CD8-positive, alpha-beta memory T cell (primary cell): ENCODE results near the gene CYP39A1. TPM values are rescaled to one million over a fixed set of nuclear protein-coding genes. Genes with fewer than 3 reads are reported as not detected.

Experiments used
- CTCF ChIA-PET: fragments of 350-600 bp; sonication (Branson Sonifier 250); formaldehyde crosslinking; loops from one replicate; lab custom pipeline; 2021; ENCODE audit warnings: antibody characterized with exemption; lab: Charles Lee
- POLR2A ChIA-PET: fragments of 350-600 bp; sonication (Branson Sonifier 250); formaldehyde crosslinking; loops from one replicate; lab custom pipeline; 2021; ENCODE audit warnings: antibody characterized with exemption; lab: Charles Lee
- DNase-seq, 5 donors: peaks; one replicate each; pipeline versions ENCODE4 v3.0.0 to v3.0.0-alpha.2; 2020 to 2022; ENCODE audit warnings: mixed read lengths in 1 of 5
- H3K27ac ChIP-seq: one replicate; pipeline ENCODE4 v1.7.0; 2013; ENCODE audit warnings: low read depth, mild to moderate bottlenecking, low read length, moderate library complexity
- H3K27me3 ChIP-seq: 2 replicates; pipeline ENCODE4 v1.7.0; 2013; ENCODE audit warnings: low read length, mild to moderate bottlenecking; ENCODE audit not compliant: insufficient read depth, poor library complexity, severe bottlenecking
- H3K36me3 ChIP-seq: 2 replicates; pipeline ENCODE4 v1.7.0; 2013; ENCODE audit warnings: mild to moderate bottlenecking, low read length, moderate library complexity; ENCODE audit not compliant: insufficient read depth
- H3K4me1 ChIP-seq: 2 replicates; pipeline ENCODE4 v1.7.0; 2013; ENCODE audit warnings: mild to moderate bottlenecking, low read length, moderate library complexity; ENCODE audit not compliant: insufficient read depth
- H3K4me3 ChIP-seq: 2 replicates; pipeline ENCODE4 v1.7.0; 2013; ENCODE audit warnings: mild to moderate bottlenecking, low read length
- H3K9me3 ChIP-seq: 2 replicates; pipeline ENCODE4 v1.7.0; 2013; ENCODE audit warnings: mild to moderate bottlenecking, low read length
- H3K27ac Mint-ChIP-seq, 8 donors: one replicate each; pipeline ENCODE4 v1.8.0; 2020 to 2021; ENCODE audit warnings: mixed read lengths in 8 of 8, mild to moderate bottlenecking in 6 of 8, inconsistent platforms in 3 of 8, moderate library complexity in 3 of 8
- H3K27me3 Mint-ChIP-seq, 2 donors: one replicate each; pipeline ENCODE4 v1.8.0; 2020 to 2021; ENCODE audit warnings: mixed read lengths in 2 of 2, mild to moderate bottlenecking in 1 of 2, moderate library complexity in 1 of 2
- H3K36me3 Mint-ChIP-seq, 3 donors: one replicate each; pipeline ENCODE4 v1.8.0; 2020 to 2021; ENCODE audit warnings: mixed read lengths in 3 of 3, inconsistent platforms in 1 of 3, mild to moderate bottlenecking in 1 of 3
- H3K4me1 Mint-ChIP-seq, 3 donors: one replicate each; pipeline ENCODE4 v1.8.0; 2020 to 2021; ENCODE audit warnings: mixed read lengths in 3 of 3, inconsistent platforms in 1 of 3, mild to moderate bottlenecking in 1 of 3
- H3K4me3 Mint-ChIP-seq, 7 donors: one replicate each; pipeline ENCODE4 v1.8.0; 2020 to 2021; ENCODE audit warnings: mixed read lengths in 7 of 7, mild to moderate bottlenecking in 6 of 7, moderate library complexity in 4 of 7, inconsistent platforms in 2 of 7
- H3K9me3 Mint-ChIP-seq, 5 donors: one replicate each; pipeline ENCODE4 v1.8.0; 2020 to 2022; ENCODE audit warnings: mixed read lengths in 5 of 5, mild to moderate bottlenecking in 3 of 5, moderate library complexity in 2 of 5, inconsistent platforms in 1 of 5
- polyA plus RNA-seq: library from polyadenylated mRNA; unstranded; fragments of 300-500 nt; fragmentation: Illumina TruSeq; gene quantifications from one replicate; pipeline ENCODE4 v1.2.3, GENCODE V29; 2021
- total RNA-seq, 2 experiments: library from RNA; stranded (reverse); gene quantifications; one replicate each; pipeline ENCODE4 v1.2.3, GENCODE V29; 2021

Gene CYP39A1
- total and polyA plus RNA-seq, 3 experiments from 2014 or later: not detected

- Histone ChIP-seq H3K27ac (no peak overlapping the region), H3K36me3 (no peaks in the 10 kb centered on the region), H3K27me3 (no peaks in the 10 kb centered on the region), H3K9me3 (no peaks in the 10 kb centered on the region), H3K4me3 (no peak overlapping the region), H3K4me1 (no peaks in the 10 kb centered on the region)
- no peak for DNase-seq
- Mint-ChIP-seq H3K9me3 (peaks cover 0 to 4% (median under 1%) of the 10 kb centered on the region in 5 donors), H3K4me1 (no peaks in the 10 kb centered on the region), H3K27me3 (peaks cover 8 to 33% of the 10 kb centered on the region in 2 donors), H3K4me3 (no peak overlapping the region), H3K27ac (no peak overlapping the region), H3K36me3 (no peaks in the 10 kb centered on the region)
- POLR2A ChIA-PET: no interaction called here
- CTCF ChIA-PET: no interaction called here
Measured at GRCh38 chr6:46642928-46643751, 9.5 kb downstream of the CYP39A1 start.

GRCh38 chr6:46638650-46639049 is 14.0 kb downstream of the CYP39A1 start:
- Histone ChIP-seq H3K4me1 (no peaks in the 10 kb centered on the region), H3K36me3 (no peaks in the 10 kb centered on the region), H3K4me3 (no peak overlapping the region), H3K27ac (no peak overlapping the region), H3K27me3 (no peaks in the 10 kb centered on the region), H3K9me3 (no peaks in the 10 kb centered on the region)
- no peak overlapping the region for H3K4me3 Mint-ChIP-seq
- ChIA-PET CTCF (no interaction called here), POLR2A (no interaction called here)
- DNase-seq: no peak
- no peaks in the 10 kb centered on the region for H3K36me3 Mint-ChIP-seq
- no peaks in the 10 kb centered on the region for H3K4me1 Mint-ChIP-seq
- H3K27ac Mint-ChIP-seq: no peak overlapping the region
- peaks cover 0 to 2% (median 0%) of the 10 kb centered on the region in 5 donors for H3K9me3 Mint-ChIP-seq
- H3K27me3 Mint-ChIP-seq: peaks cover 6 to 38% of the 10 kb centered on the region in 2 donors

DNA sequence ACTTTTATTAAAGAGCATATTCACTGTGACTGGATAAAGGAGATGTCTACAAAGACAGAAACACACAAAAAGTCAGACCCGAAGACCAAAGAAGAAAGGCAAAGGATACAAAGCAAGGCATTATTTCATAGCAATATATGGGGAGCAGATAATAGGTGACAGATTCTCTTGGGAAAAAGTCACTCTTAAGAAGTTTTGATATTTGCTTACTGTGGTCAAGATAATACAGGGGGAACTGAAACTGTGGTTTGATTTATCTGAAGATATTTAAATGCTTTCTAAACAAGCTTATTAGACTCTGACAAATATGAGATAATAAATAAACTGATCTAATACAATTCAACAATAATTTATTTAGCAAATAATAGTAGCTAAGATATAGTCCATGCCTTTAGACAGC is 14.7 kb downstream of the CYP39A1 start:
- CTCF ChIA-PET: no interaction called here
- Histone ChIP-seq H3K4me3 (no peak overlapping the region), H3K36me3 (no peaks in the 10 kb centered on the region), H3K27me3 (no peaks in the 10 kb centered on the region), H3K4me1 (no peaks in the 10 kb centered on the region), H3K27ac (no peak overlapping the region), H3K9me3 (no peaks in the 10 kb centered on the region)
- no peak for DNase-seq
- H3K36me3 Mint-ChIP-seq: no peaks in the 10 kb centered on the region
- H3K27me3 Mint-ChIP-seq: peaks cover 6 to 36% of the 10 kb centered on the region in 2 donors
- H3K27ac Mint-ChIP-seq: no peak overlapping the region
- no peaks in the 10 kb centered on the region for H3K4me1 Mint-ChIP-seq
- no peak overlapping the region for H3K4me3 Mint-ChIP-seq
- POLR2A ChIA-PET: no interaction called here
- H3K9me3 Mint-ChIP-seq: peaks cover 0 to 2% (median 0%) of the 10 kb centered on the region in 5 donors

DNA sequence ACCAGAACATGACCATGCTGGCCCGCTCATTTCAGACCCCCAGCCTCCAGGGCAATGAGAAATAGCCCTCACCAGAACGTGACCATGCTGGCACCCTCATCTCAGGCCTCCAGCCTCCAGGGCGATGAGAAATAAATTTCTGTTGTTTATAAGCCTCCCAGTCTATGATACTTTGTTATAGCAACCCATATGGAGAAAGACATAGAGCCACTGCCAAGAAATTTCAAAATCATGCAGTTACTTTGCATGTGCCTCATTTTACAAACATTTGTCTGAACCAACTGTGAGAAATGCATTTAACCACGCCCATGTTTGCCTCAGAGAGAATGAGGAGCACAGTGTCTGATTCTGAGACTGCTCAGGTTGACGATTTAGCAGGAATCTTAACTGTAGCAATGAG is 15.5 kb downstream of the CYP39A1 start:
- CTCF ChIA-PET: no interaction called here
- H3K27ac ChIP-seq: no peak overlapping the region
- no peaks in the 10 kb centered on the region for H3K27me3 ChIP-seq
- peaks cover 4 to 32% of the 10 kb centered on the region in 2 donors for H3K27me3 Mint-ChIP-seq
- H3K4me3 Mint-ChIP-seq: no peak overlapping the region
- H3K27ac Mint-ChIP-seq: no peak overlapping the region
- no peaks in the 10 kb centered on the region for H3K36me3 ChIP-seq
- POLR2A ChIA-PET: no interaction called here
- DNase-seq: no peak
- H3K4me1 ChIP-seq: no peaks in the 10 kb centered on the region
- H3K9me3 Mint-ChIP-seq: peaks cover 0 to 2% (median 0%) of the 10 kb centered on the region in 5 donors
- no peak overlapping the region for H3K4me3 ChIP-seq
- no peaks in the 10 kb centered on the region for H3K36me3 Mint-ChIP-seq
- H3K4me1 Mint-ChIP-seq: no peaks in the 10 kb centered on the region
- no peaks in the 10 kb centered on the region for H3K9me3 ChIP-seq

GRCh38 chr6:46635462-46635861 is 17.2 kb downstream of the CYP39A1 start:
- no peak for DNase-seq
- H3K27me3 ChIP-seq: no peaks in the 10 kb centered on the region
- no peaks in the 10 kb centered on the region for H3K4me1 Mint-ChIP-seq
- no peak overlapping the region for H3K4me3 Mint-ChIP-seq
- peaks cover 0 to 2% (median 0%) of the 10 kb centered on the region in 5 donors for H3K9me3 Mint-ChIP-seq
- POLR2A ChIA-PET: no interaction called here
- CTCF ChIA-PET: no interaction called here
- no peak overlapping the region for H3K4me3 ChIP-seq
- H3K27ac ChIP-seq: no peak overlapping the region
- no peaks in the 10 kb centered on the region for H3K4me1 ChIP-seq
- H3K36me3 ChIP-seq: no peaks in the 10 kb centered on the region
- H3K36me3 Mint-ChIP-seq: no peaks in the 10 kb centered on the region
- peaks cover 4 to 29% of the 10 kb centered on the region in 2 donors for H3K27me3 Mint-ChIP-seq
- no peaks in the 10 kb centered on the region for H3K9me3 ChIP-seq
- H3K27ac Mint-ChIP-seq: no peak overlapping the region

DNA sequence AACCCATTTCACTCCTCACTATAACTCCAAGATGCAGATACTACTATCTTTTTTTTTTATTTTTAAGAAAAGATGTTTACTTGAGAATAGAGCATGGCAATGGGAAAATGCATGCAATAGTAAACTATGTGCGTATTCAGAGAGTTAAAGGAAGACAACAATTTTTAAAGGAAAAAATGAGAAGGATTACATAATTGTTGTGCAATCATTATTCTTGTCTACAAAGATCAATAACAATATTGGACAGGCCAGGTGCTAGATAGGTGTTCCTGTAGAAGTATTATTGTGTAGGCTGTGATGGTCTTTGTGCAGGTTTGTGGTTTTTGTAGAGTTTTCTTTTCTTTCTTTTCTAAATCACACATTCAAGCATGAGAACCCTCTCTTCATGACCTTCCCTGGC is 20.6 kb downstream of the CYP39A1 start:
- H3K4me3 Mint-ChIP-seq: no peak overlapping the region
- H3K27ac Mint-ChIP-seq: no peak overlapping the region
- Histone ChIP-seq H3K27me3 (no peaks in the 10 kb centered on the region), H3K4me3 (no peak overlapping the region), H3K36me3 (no peaks in the 10 kb centered on the region), H3K9me3 (no peaks in the 10 kb centered on the region), H3K4me1 (no peaks in the 10 kb centered on the region), H3K27ac (no peak overlapping the region)
- CTCF ChIA-PET: no interaction called here
- no peak for DNase-seq
- H3K36me3 Mint-ChIP-seq: no peaks in the 10 kb centered on the region
- no peaks in the 10 kb centered on the region for H3K9me3 Mint-ChIP-seq
- no peaks in the 10 kb centered on the region for H3K4me1 Mint-ChIP-seq
- H3K27me3 Mint-ChIP-seq: peaks cover 0 to 7% of the 10 kb centered on the region in 2 donors
- POLR2A ChIA-PET: no interaction called here

- no peak overlapping the region for H3K4me3 ChIP-seq
- H3K9me3 Mint-ChIP-seq: no peaks in the 10 kb centered on the region
- no peaks in the 10 kb centered on the region for H3K4me1 ChIP-seq
- no peak for DNase-seq
- H3K4me3 Mint-ChIP-seq: no peak overlapping the region
- H3K27ac Mint-ChIP-seq: no peak overlapping the region
- H3K36me3 ChIP-seq: no peaks in the 10 kb centered on the region
- H3K36me3 Mint-ChIP-seq: no peaks in the 10 kb centered on the region
- no peaks in the 10 kb centered on the region for H3K9me3 ChIP-seq
- H3K4me1 Mint-ChIP-seq: peaks cover 0 to 3% (median 2%) of the 10 kb centered on the region in 3 donors
- POLR2A ChIA-PET: no interaction called here
- H3K27me3 Mint-ChIP-seq: peaks cover 0 to under 1% of the 10 kb centered on the region in 2 donors
- CTCF ChIA-PET: no interaction called here
- no peaks in the 10 kb centered on the region for H3K27me3 ChIP-seq
- no peak overlapping the region for H3K27ac ChIP-seq
Measured at GRCh38 chr6:46629691-46630090, 22.9 kb downstream of the CYP39A1 start.

DNA sequence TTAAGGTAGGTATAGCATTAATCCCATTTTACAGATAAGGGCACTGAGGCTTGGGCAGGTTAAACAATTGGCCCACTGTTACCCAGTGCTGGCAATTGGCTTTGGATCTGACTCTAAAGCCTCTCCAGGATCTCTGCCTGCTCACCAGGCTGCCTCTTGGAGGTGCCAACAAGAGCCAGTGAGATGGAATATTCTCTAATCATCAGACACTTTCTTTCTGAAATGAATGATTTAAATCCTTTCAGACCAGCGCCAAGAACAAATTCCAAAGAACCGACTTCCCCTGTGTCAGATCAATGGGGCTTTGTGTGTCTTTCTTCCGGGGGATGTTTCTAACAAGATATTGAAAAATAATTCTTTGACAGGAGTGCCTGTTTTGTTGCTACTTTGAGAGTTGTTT is 23.6 kb downstream of the CYP39A1 start:
- no peak overlapping the region for H3K4me3 ChIP-seq
- peaks cover 0 to 2% of the 10 kb centered on the region in 2 donors for H3K27me3 Mint-ChIP-seq
- no peak overlapping the region for H3K27ac ChIP-seq
- H3K27me3 ChIP-seq: no peaks in the 10 kb centered on the region
- no peak overlapping the region for H3K27ac Mint-ChIP-seq
- H3K9me3 Mint-ChIP-seq: no peaks in the 10 kb centered on the region
- DNase-seq: no peak
- CTCF ChIA-PET: no interaction called here
- no peaks in the 10 kb centered on the region for H3K4me1 ChIP-seq
- no peak overlapping the region for H3K4me3 Mint-ChIP-seq
- POLR2A ChIA-PET: no interaction called here
- peaks cover 0 to 3% (median 2%) of the 10 kb centered on the region in 3 donors for H3K4me1 Mint-ChIP-seq
- no peaks in the 10 kb centered on the region for H3K36me3 Mint-ChIP-seq
- no peaks in the 10 kb centered on the region for H3K9me3 ChIP-seq
- H3K36me3 ChIP-seq: no peaks in the 10 kb centered on the region
